ENCODE measurements around the gene TCEA3.

- no peak for TF ChIP-seq POLR2A (IDR thresholded peaks at IDR 0.05)
- TF ChIP-seq, protein P1, sequence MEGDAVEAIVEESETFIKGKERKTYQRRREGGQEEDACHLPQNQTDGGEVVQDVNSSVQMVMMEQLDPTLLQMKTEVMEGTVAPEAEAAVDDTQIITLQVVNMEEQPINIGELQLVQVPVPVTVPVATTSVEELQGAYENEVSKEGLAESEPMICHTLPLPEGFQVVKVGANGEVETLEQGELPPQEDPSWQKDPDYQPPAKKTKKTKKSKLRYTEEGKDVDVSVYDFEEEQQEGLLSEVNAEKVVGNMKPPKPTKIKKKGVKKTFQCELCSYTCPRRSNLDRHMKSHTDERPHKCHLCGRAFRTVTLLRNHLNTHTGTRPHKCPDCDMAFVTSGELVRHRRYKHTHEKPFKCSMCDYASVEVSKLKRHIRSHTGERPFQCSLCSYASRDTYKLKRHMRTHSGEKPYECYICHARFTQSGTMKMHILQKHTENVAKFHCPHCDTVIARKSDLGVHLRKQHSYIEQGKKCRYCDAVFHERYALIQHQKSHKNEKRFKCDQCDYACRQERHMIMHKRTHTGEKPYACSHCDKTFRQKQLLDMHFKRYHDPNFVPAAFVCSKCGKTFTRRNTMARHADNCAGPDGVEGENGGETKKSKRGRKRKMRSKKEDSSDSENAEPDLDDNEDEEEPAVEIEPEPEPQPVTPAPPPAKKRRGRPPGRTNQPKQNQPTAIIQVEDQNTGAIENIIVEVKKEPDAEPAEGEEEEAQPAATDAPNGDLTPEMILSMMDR (IDR thresholded peaks at IDR 0.05): no peak
These were observed 53.6 kb downstream of the TCEA3 start for GRCh38 chr1:23370709-23371584.

All from uterus (tissue), 2 donors.